ENCODE data around the gene CENPM.

The CENPM gene

GRCh38 chr22:41983513-41984405 is 36.8 kb upstream of the CENPM start:
- DNase-seq, result no peak
- no peak overlapping the region for H3K4me3 ChIP-seq (ENCODE audit: control insufficient read depth in 1 of 7, extremely low read depth in 1 of 7, insufficient read depth in 4 of 7, low read depth in 2 of 7, low read length in 6 of 7)
- no peaks in the 10 kb centered on the region for H3K9me3 ChIP-seq (ENCODE audit: control extremely low read depth in 1 of 5, control insufficient read depth in 4 of 5, insufficient read depth in 2 of 5, low read depth in 1 of 5, low read length in 4 of 5)
- H3K27ac ChIP-seq (ENCODE audit: insufficient read depth in 1 of 2, low read depth in 1 of 2, low read length in 2 of 2, poor library complexity in 1 of 2, severe bottlenecking in 2 of 2), result no peak overlapping the region
- peaks cover 0 to 8% (median 6%) of the 10 kb centered on the region in 5 experiments for H3K27me3 ChIP-seq (replicated peaks in 2 of 5; ENCODE audit: control insufficient read depth in 4 of 5, insufficient read depth in 5 of 5, low read length in 4 of 5)
- WGBS (ENCODE audit: insufficient coverage), result 98% methylated on average over 5 of the region's 6 CpGs
- CTCF ChIA-PET, result interaction anchor here (0.6 to 1.0 kb wide), 2 partner anchors 15 to 27 kb away, joined by 3 to 4 read pairs; no protein-coding TSS in a partner anchor
- no peaks in the 10 kb centered on the region for H3K4me1 ChIP-seq (ENCODE audit: control extremely low read depth in 1 of 4, control insufficient read depth in 4 of 4, insufficient read depth in 4 of 4, low read length in 3 of 4)
- POLR2A ChIA-PET, result no interaction called here
- H3K36me3 ChIP-seq (ENCODE audit: control insufficient read depth in 4 of 4, insufficient read depth in 4 of 4, low read length in 3 of 4), result no peaks in the 10 kb centered on the region

DNA sequence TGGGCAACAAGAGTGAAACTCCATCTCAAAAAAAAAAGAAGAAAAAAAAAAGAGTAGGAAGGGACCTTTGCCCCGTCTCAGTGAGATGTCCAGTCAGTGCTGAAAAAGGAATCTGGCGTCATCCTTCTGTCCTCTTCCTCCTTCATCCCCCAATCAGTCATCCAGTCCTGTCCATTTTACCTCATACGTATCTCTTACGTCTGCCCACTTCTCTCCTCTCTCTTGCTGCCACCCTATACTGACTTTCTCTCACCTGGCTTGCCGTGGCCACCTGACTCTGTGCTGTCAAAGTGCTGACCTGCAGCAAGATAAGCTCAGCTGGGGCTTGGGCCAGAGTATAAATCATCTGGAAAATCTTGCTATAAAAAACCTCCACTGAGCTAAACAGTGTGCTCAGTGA is 35.9 kb upstream of the CENPM start:
- H3K4me1 ChIP-seq (ENCODE audit: control extremely low read depth in 1 of 4, control insufficient read depth in 4 of 4, insufficient read depth in 4 of 4, low read length in 3 of 4), result no peaks in the 10 kb centered on the region
- DNase-seq, result no peak
- CTCF ChIA-PET, result interaction anchor here (0.6 to 1.0 kb wide), 2 partner anchors 15 to 26 kb away, joined by 3 to 4 read pairs; no protein-coding TSS in a partner anchor
- H3K9me3 ChIP-seq (ENCODE audit: control extremely low read depth in 1 of 5, control insufficient read depth in 4 of 5, insufficient read depth in 2 of 5, low read depth in 1 of 5, low read length in 4 of 5), result no peaks in the 10 kb centered on the region
- peaks cover 0 to 16% (median 7%) of the 10 kb centered on the region in 5 experiments for H3K27me3 ChIP-seq (replicated peaks in 2 of 5; ENCODE audit: control insufficient read depth in 4 of 5, insufficient read depth in 5 of 5, low read length in 4 of 5)
- no peak overlapping the region for H3K27ac ChIP-seq (ENCODE audit: insufficient read depth in 1 of 2, low read depth in 1 of 2, low read length in 2 of 2, poor library complexity in 1 of 2, severe bottlenecking in 2 of 2)
- no peaks in the 10 kb centered on the region for H3K36me3 ChIP-seq (ENCODE audit: control insufficient read depth in 4 of 4, insufficient read depth in 4 of 4, low read length in 3 of 4)
- 93% methylated on average over 3 of the region's 5 CpGs for WGBS (ENCODE audit: insufficient coverage)
- POLR2A ChIA-PET, result no interaction called here
- no peak overlapping the region for H3K4me3 ChIP-seq (ENCODE audit: control insufficient read depth in 1 of 7, extremely low read depth in 1 of 7, insufficient read depth in 4 of 7, low read depth in 2 of 7, low read length in 6 of 7)

- Histone ChIP-seq H3K27me3 (replicated peaks in 2 of 5; ENCODE audit: control insufficient read depth in 4 of 5, insufficient read depth in 5 of 5, low read length in 4 of 5) (peaks cover 0 to 44% (median 31%) of the 10 kb centered on the region in 5 experiments), H3K9me3 (ENCODE audit: control extremely low read depth in 1 of 5, control insufficient read depth in 4 of 5, insufficient read depth in 2 of 5, low read depth in 1 of 5, low read length in 4 of 5) (no peaks in the 10 kb centered on the region), H3K4me3 (ENCODE audit: control insufficient read depth in 1 of 7, extremely low read depth in 1 of 7, insufficient read depth in 4 of 7, low read depth in 2 of 7, low read length in 6 of 7) (no peak overlapping the region), H3K36me3 (ENCODE audit: control insufficient read depth in 4 of 4, insufficient read depth in 4 of 4, low read length in 3 of 4) (no peaks in the 10 kb centered on the region), H3K4me1 (ENCODE audit: control extremely low read depth in 1 of 4, control insufficient read depth in 4 of 4, insufficient read depth in 4 of 4, low read length in 3 of 4) (peaks cover 0 to 14% (median 9%) of the 10 kb centered on the region in 4 experiments), H3K27ac (ENCODE audit: insufficient read depth in 1 of 2, low read depth in 1 of 2, low read length in 2 of 2, poor library complexity in 1 of 2, severe bottlenecking in 2 of 2) (no peak overlapping the region)
- 98% methylated on average over 5 of the region's 9 CpGs for WGBS (ENCODE audit: insufficient coverage)
- ChIA-PET CTCF (no interaction called here), POLR2A (no interaction called here)
- DNase-seq, result no peak
Observed at GRCh38 chr22:41979423-41980250, 32.7 kb upstream of the CENPM start.

DNA sequence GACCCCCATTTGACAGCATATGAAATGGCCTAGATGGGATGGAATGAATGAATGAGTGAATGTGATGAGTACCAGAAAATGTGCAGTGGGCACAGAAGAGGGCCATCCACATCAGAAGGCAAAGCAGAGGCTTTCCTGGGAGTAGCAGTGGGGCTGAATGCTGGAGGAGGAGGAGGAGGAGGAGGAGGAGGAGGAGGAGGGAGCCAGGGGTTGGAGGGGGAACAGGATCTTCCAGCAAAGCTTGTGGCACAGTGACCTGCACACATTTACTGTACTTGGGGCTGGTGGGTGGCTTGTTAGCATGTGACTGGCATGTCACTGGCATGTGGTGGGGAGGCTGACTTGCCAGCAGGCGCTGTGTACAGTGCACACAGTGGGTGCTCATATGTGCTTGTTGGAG is 31.8 kb upstream of the CENPM start:
- no peaks in the 10 kb centered on the region for H3K36me3 ChIP-seq (ENCODE audit: control insufficient read depth in 4 of 4, insufficient read depth in 4 of 4, low read length in 3 of 4)
- H3K9me3 ChIP-seq (ENCODE audit: control extremely low read depth in 1 of 5, control insufficient read depth in 4 of 5, insufficient read depth in 2 of 5, low read depth in 1 of 5, low read length in 4 of 5), result no peaks in the 10 kb centered on the region
- ChIA-PET POLR2A (no interaction called here), CTCF (no interaction called here)
- DNase-seq, result no peak
- H3K27ac ChIP-seq (ENCODE audit: insufficient read depth in 1 of 2, low read depth in 1 of 2, low read length in 2 of 2, poor library complexity in 1 of 2, severe bottlenecking in 2 of 2), result no peak overlapping the region
- H3K4me3 ChIP-seq (ENCODE audit: control insufficient read depth in 1 of 7, extremely low read depth in 1 of 7, insufficient read depth in 4 of 7, low read depth in 2 of 7, low read length in 6 of 7), result no peak overlapping the region
- H3K4me1 ChIP-seq (ENCODE audit: control extremely low read depth in 1 of 4, control insufficient read depth in 4 of 4, insufficient read depth in 4 of 4, low read length in 3 of 4), result peaks cover 0 to 14% (median 9%) of the 10 kb centered on the region in 4 experiments
- H3K27me3 ChIP-seq (replicated peaks in 2 of 5; ENCODE audit: control insufficient read depth in 4 of 5, insufficient read depth in 5 of 5, low read length in 4 of 5), result peaks cover 0 to 47% (median 31%) of the 10 kb centered on the region in 5 experiments
- WGBS (ENCODE audit: insufficient coverage), result 100% methylated on average over 1 of the region's 1 CpG

GRCh38 chr22:41976961-41977566 is 30.1 kb upstream of the CENPM start:
- no peak overlapping the region for H3K27ac ChIP-seq (ENCODE audit: insufficient read depth in 1 of 2, low read depth in 1 of 2, low read length in 2 of 2, poor library complexity in 1 of 2, severe bottlenecking in 2 of 2)
- peak overlapping the region in 6 of 7 experiments; percentile 9 to 70 (median 50) for H3K4me3 ChIP-seq (ENCODE audit: control insufficient read depth in 1 of 7, extremely low read depth in 1 of 7, insufficient read depth in 4 of 7, low read depth in 2 of 7, low read length in 6 of 7)
- peaks cover 0 to 52% (median 27%) of the 10 kb centered on the region in 5 experiments for H3K27me3 ChIP-seq (replicated peaks in 2 of 5; ENCODE audit: control insufficient read depth in 4 of 5, insufficient read depth in 5 of 5, low read length in 4 of 5)
- no peaks in the 10 kb centered on the region for H3K36me3 ChIP-seq (ENCODE audit: control insufficient read depth in 4 of 4, insufficient read depth in 4 of 4, low read length in 3 of 4)
- 3% methylated on average over 32 of the region's 46 CpGs for WGBS (ENCODE audit: insufficient coverage)
- ChIA-PET POLR2A (no interaction called here), CTCF (interaction anchor here (0.7 to 0.8 kb wide), 2 partner anchors 10 to 11 kb away, joined by 3 read pairs; no protein-coding TSS in a partner anchor)
- peaks cover 0 to 14% (median 9%) of the 10 kb centered on the region in 4 experiments for H3K4me1 ChIP-seq (ENCODE audit: control extremely low read depth in 1 of 4, control insufficient read depth in 4 of 4, insufficient read depth in 4 of 4, low read length in 3 of 4)
- H3K9me3 ChIP-seq (ENCODE audit: control extremely low read depth in 1 of 5, control insufficient read depth in 4 of 5, insufficient read depth in 2 of 5, low read depth in 1 of 5, low read length in 4 of 5), result no peaks in the 10 kb centered on the region
- DNase-seq, result peak in 2 of 3 donors; percentile 27 to 40

DNA sequence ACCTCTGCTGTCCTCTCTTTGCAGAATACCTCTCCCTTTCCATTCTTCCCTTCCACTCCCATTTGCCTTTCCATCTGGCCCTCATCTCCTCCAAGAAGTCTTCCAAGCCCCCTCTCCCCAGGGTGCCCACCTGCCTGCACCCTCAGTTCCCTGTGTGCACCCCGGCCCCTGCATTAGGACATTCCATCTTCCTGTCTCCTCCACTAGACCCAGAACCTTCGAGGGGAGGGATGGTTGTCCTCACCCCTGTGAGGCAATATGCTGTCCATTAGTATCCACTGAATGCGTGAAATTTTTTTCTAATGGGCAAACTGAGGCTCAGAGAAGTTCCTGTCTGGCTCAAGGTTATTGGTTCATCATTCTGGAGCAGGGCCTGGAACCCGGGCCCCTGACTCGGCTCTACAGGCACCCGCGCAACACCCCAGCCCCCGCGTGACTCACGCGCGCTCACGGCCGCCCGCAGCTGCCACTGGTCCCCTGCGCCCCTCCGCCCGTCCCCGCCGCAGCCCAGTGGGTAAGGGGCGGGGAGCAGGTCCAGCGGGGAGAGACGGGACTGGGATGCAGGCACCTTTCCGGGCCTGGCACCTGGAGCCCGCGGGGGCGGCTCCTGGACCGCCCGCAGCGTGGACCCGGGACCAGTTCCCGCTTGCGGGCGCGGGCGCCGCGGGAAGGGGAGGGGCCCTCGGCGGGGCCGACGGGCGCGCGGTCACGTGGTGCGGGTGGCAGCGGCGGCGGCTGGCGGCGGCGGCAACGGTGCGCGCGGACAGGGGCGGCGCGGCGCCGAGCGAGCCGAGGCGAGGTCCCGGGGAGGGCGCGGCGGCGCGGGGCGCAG is 29.3 kb upstream of the CENPM start:
- CTCF ChIA-PET, result interaction anchor here (1.0 to 2.0 kb wide), 3 partner anchors 9 to 140 kb away, joined by 3 to 4 read pairs (median 3); no protein-coding TSS in a partner anchor
- POLR2A ChIA-PET, result no interaction called here
- peak in 2 of 3 donors; percentile 51 to 67 for DNase-seq
- H3K4me3 ChIP-seq (ENCODE audit: control insufficient read depth in 1 of 7, extremely low read depth in 1 of 7, insufficient read depth in 4 of 7, low read depth in 2 of 7, low read length in 6 of 7), result peak overlapping the region; percentile 4 to 69 (median 52)
- peaks cover 0 to 52% (median 27%) of the 10 kb centered on the region in 5 experiments for H3K27me3 ChIP-seq (replicated peaks in 2 of 5; ENCODE audit: control insufficient read depth in 4 of 5, insufficient read depth in 5 of 5, low read length in 4 of 5)
- WGBS (ENCODE audit: insufficient coverage), result 3% methylated on average over 51 of the region's 72 CpGs
- H3K27ac ChIP-seq (ENCODE audit: insufficient read depth in 1 of 2, low read depth in 1 of 2, low read length in 2 of 2, poor library complexity in 1 of 2, severe bottlenecking in 2 of 2), result no peak overlapping the region
- H3K4me1 ChIP-seq (ENCODE audit: control extremely low read depth in 1 of 4, control insufficient read depth in 4 of 4, insufficient read depth in 4 of 4, low read length in 3 of 4), result peaks cover 0 to 14% (median 9%) of the 10 kb centered on the region in 4 experiments
- H3K36me3 ChIP-seq (ENCODE audit: control insufficient read depth in 4 of 4, insufficient read depth in 4 of 4, low read length in 3 of 4), result no peaks in the 10 kb centered on the region
- H3K9me3 ChIP-seq (ENCODE audit: control extremely low read depth in 1 of 5, control insufficient read depth in 4 of 5, insufficient read depth in 2 of 5, low read depth in 1 of 5, low read length in 4 of 5), result no peaks in the 10 kb centered on the region
